Right lobe of liver (tissue), 4 donors: Measurements from ENCODE around the gene TBCD.

ENCODE experiments used
- CTCF ChIP-seq, 4 donors: fragments of 200-600 bp in 3 of 4; fragments of 450-650 bp in 1 of 4; IDR thresholded peaks; one replicate each; pipeline versions ENCODE4 v1.5.1 to v1.8.0; 2016 to 2022; ENCODE audit warnings: antibody characterized with exemption in 4 of 4, mild to moderate bottlenecking in 2 of 4
- POLR2A ChIP-seq: fragments of 450-650 bp; IDR thresholded peaks from one replicate; pipeline ENCODE4 v1.6.1; 2017; ENCODE audit warnings: antibody characterized with exemption, mild to moderate bottlenecking
- donor health status: DM: no; HTN: no; CAD: no.
- donor health status: DM: no; HTN: no; CAD: no.
- donor health status: DM: no; HTN: yes; CAD: no.

- TF ChIP-seq CTCF (IDR thresholded peaks at IDR 0.05) (no peak), POLR2A (no peak)
These were observed 3.1 kb upstream of the TBCD start for GRCh38 chr17:82748756-82749155.
